ENCODE measurements around the gene PALLD.

DNA sequence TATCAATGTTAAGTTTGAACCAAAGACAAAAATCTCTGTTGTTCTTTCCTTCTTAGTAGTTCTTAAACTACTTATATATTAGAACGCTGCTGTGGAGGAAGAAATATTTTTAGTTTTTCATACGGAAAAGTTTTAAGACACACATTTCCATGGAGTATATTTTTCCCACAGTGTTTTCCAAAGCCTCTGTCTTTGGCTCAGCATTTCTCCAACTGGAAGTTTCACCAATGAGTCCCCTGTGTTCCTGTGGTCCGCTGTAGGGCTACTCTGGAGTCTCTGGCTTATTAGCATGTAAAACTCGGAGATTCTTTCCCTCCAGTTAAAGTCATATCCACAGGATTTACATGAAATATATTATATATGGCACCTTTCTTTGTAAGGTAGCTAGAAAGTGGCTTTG lies 264.2 kb downstream of the PALLD start:
- TF ChIP-seq, protein P1, sequence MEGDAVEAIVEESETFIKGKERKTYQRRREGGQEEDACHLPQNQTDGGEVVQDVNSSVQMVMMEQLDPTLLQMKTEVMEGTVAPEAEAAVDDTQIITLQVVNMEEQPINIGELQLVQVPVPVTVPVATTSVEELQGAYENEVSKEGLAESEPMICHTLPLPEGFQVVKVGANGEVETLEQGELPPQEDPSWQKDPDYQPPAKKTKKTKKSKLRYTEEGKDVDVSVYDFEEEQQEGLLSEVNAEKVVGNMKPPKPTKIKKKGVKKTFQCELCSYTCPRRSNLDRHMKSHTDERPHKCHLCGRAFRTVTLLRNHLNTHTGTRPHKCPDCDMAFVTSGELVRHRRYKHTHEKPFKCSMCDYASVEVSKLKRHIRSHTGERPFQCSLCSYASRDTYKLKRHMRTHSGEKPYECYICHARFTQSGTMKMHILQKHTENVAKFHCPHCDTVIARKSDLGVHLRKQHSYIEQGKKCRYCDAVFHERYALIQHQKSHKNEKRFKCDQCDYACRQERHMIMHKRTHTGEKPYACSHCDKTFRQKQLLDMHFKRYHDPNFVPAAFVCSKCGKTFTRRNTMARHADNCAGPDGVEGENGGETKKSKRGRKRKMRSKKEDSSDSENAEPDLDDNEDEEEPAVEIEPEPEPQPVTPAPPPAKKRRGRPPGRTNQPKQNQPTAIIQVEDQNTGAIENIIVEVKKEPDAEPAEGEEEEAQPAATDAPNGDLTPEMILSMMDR (IDR thresholded peaks at IDR 0.05) = no peak
- TF ChIP-seq EZH2phosphoT487 (IDR thresholded peaks at IDR 0.05) = no peak
